ENCODE results near the gene MNX1. TPM values are rescaled to one million over a fixed set of nuclear protein-coding genes. Genes with fewer than 3 reads are reported as not detected.

Gene MNX1
- total RNA-seq, 1 experiment from 2014 or later: 2.6 TPM

DNA sequence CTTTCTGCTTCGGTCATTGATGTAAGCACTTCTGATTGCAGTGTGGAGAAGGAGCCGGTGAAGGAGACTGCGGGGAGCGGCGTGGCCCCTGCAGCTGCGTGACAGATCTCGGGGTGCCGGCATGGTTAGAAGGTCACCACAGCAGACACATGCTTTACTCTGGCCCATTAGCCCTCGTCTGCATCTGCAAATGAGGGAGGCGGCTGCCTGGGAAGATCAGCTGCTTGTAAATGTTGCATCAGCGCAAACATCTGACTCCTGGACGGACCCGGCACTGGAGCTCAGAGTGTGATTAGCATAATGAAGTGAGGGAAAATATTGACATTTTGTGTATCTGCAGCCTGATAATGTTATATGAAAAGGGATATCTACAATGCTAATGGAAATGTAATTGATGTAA, 30.5 kb upstream of the MNX1 start:
- H4K20me1 ChIP-seq (ENCODE audit: low read length): no peaks in the 10 kb centered on the region
- POLR2A ChIA-PET (ENCODE audit: unreplicated experiment): no interaction called here
- H3K27me3 ChIP-seq (ENCODE audit: low read length): no peaks in the 10 kb centered on the region
- H3K36me3 ChIP-seq (ENCODE audit: low read depth, low read length): no peaks in the 10 kb centered on the region
- BruUV-seq (replicated peaks): no TSS peak
- no peaks in the 10 kb centered on the region for H3F3A ChIP-seq (ENCODE audit: low read length, unreplicated experiment)
- CTCF ChIA-PET: no interaction called here
- H3K9ac ChIP-seq (ENCODE audit: low read length): no peak overlapping the region
- H3K9me2 ChIP-seq (replicated peaks; ENCODE audit: low read length): no peaks in the 10 kb centered on the region
- H3K4me3 ChIP-seq (ENCODE audit: low read length): no peak overlapping the region
- no peaks in the 10 kb centered on the region for H3K4me1 ChIP-seq (ENCODE audit: insufficient read depth, low read length)
- DNase-seq (no peak), ATAC-seq (no peak)
- no peak overlapping the region for H2AFZ ChIP-seq (ENCODE audit: low read length)
- H3K79me2 ChIP-seq (ENCODE audit: low read length): no peaks in the 10 kb centered on the region
- H3K27ac ChIP-seq (ENCODE audit: low read length): no peak overlapping the region
- intact Hi-C loops (cut with micrococcal nuclease): no loop called here
- no peak overlapping the region for H3K4me2 ChIP-seq (ENCODE audit: low read length)
- TF ChIP-seq, protein P1, sequence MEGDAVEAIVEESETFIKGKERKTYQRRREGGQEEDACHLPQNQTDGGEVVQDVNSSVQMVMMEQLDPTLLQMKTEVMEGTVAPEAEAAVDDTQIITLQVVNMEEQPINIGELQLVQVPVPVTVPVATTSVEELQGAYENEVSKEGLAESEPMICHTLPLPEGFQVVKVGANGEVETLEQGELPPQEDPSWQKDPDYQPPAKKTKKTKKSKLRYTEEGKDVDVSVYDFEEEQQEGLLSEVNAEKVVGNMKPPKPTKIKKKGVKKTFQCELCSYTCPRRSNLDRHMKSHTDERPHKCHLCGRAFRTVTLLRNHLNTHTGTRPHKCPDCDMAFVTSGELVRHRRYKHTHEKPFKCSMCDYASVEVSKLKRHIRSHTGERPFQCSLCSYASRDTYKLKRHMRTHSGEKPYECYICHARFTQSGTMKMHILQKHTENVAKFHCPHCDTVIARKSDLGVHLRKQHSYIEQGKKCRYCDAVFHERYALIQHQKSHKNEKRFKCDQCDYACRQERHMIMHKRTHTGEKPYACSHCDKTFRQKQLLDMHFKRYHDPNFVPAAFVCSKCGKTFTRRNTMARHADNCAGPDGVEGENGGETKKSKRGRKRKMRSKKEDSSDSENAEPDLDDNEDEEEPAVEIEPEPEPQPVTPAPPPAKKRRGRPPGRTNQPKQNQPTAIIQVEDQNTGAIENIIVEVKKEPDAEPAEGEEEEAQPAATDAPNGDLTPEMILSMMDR (conservative IDR thresholded peaks at IDR 0.05; ENCODE audit: low read depth, low read length): no peak
- TF ChIP-seq EZH2phosphoT487 (IDR thresholded peaks at IDR 0.05; ENCODE audit: borderline replicate concordance, low read length): no peak
- no peak for TF ChIP-seq EZH2 (IDR thresholded peaks at IDR 0.05; ENCODE audit: low read length, unreplicated experiment)
- no peaks in the 10 kb centered on the region for H3K9me3 ChIP-seq (ENCODE audit: low read length)

DNA sequence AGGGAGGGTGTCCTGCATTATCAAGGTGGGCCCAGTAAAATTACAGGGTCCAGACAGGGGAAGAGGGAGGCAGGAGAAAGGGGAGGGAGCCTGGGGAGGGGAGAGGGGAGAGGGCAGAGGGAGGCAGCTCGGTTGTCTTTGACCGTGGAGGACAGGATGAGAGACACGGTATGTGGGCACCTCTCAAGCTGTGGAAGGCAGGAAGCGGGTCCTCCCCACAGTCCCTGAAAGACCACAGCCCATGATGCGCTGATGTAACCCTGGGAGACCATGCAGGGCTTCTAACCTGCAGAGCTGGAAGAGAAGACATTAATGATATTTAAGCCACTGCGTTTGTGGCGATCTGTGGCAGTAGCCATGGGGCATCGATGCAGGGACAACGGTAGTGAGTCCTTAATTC, 27.2 kb upstream of the MNX1 start:
- Histone ChIP-seq H3K9me3 (ENCODE audit: low read length) (no peaks in the 10 kb centered on the region), H3K4me3 (ENCODE audit: low read length) (no peak overlapping the region), H3K9me2 (replicated peaks; ENCODE audit: low read length) (no peaks in the 10 kb centered on the region), H3K4me2 (ENCODE audit: low read length) (no peak overlapping the region), H3K36me3 (ENCODE audit: low read depth, low read length) (no peaks in the 10 kb centered on the region), H3K9ac (ENCODE audit: low read length) (no peak overlapping the region), H3K27me3 (ENCODE audit: low read length) (no peaks in the 10 kb centered on the region), H2AFZ (ENCODE audit: low read length) (no peak overlapping the region), H3F3A (ENCODE audit: low read length, unreplicated experiment) (no peaks in the 10 kb centered on the region), H3K79me2 (ENCODE audit: low read length) (no peaks in the 10 kb centered on the region), H3K4me1 (ENCODE audit: insufficient read depth, low read length) (no peaks in the 10 kb centered on the region; the same call in 1 of the 2 replicates), H3K27ac (ENCODE audit: low read length) (no peak overlapping the region), H4K20me1 (ENCODE audit: low read length) (no peaks in the 10 kb centered on the region)
- BruUV-seq (replicated peaks): no TSS peak
- ChIA-PET POLR2A (ENCODE audit: unreplicated experiment) (no interaction called here), CTCF (no interaction called here)
- TF ChIP-seq EZH2phosphoT487 (IDR thresholded peaks at IDR 0.05; ENCODE audit: borderline replicate concordance, low read length) (no peak), EZH2 (IDR thresholded peaks at IDR 0.05; ENCODE audit: low read length, unreplicated experiment) (no peak)
- TF ChIP-seq, protein P1 (conservative IDR thresholded peaks at IDR 0.05; ENCODE audit: low read depth, low read length): no peak
- DNase-seq: no peak
- no peak for ATAC-seq
- intact Hi-C loops (cut with micrococcal nuclease): no loop called here

DNA sequence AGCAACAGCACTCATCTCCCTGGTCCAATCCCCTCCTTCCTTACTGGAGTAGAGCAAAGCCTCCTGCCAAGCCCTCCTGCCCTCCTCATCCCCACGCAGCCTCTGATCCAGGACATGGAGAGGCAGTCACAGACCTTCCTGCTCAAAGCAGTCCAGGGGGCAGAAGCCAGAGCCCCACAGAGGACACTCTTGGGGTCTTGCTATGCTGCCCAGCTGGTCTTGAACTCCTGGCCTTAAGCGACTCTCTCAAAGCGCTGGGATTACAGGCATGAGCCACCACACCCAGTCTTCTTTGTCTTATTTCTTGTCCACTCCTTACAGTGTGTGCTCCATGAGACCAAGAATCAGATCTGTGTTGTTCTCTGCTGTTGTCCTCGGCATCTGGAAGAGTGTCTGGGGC, 26.6 kb upstream of the MNX1 start:
- ATAC-seq (no peak), DNase-seq (no peak)
- Histone ChIP-seq H3K79me2 (ENCODE audit: low read length) (no peaks in the 10 kb centered on the region), H3K36me3 (ENCODE audit: low read depth, low read length) (no peaks in the 10 kb centered on the region), H3F3A (ENCODE audit: low read length, unreplicated experiment) (no peaks in the 10 kb centered on the region), H2AFZ (ENCODE audit: low read length) (no peak overlapping the region), H4K20me1 (ENCODE audit: low read length) (no peaks in the 10 kb centered on the region), H3K27ac (ENCODE audit: low read length) (no peak overlapping the region), H3K9me2 (replicated peaks; ENCODE audit: low read length) (no peaks in the 10 kb centered on the region), H3K4me1 (ENCODE audit: insufficient read depth, low read length) (no peaks in the 10 kb centered on the region; the same call in 1 of the 2 replicates), H3K4me2 (ENCODE audit: low read length) (no peak overlapping the region), H3K9me3 (ENCODE audit: low read length) (no peaks in the 10 kb centered on the region), H3K4me3 (ENCODE audit: low read length) (no peak overlapping the region), H3K9ac (ENCODE audit: low read length) (no peak overlapping the region), H3K27me3 (ENCODE audit: low read length) (no peaks in the 10 kb centered on the region)
- BruUV-seq (replicated peaks): no TSS peak
- ChIA-PET CTCF (no interaction called here), POLR2A (ENCODE audit: unreplicated experiment) (no interaction called here)
- no peak for TF ChIP-seq EZH2phosphoT487 (IDR thresholded peaks at IDR 0.05; ENCODE audit: borderline replicate concordance, low read length)
- TF ChIP-seq, protein P1 (conservative IDR thresholded peaks at IDR 0.05; ENCODE audit: low read depth, low read length): no peak
- TF ChIP-seq EZH2 (IDR thresholded peaks at IDR 0.05; ENCODE audit: low read length, unreplicated experiment): no peak
- intact Hi-C loops (cut with micrococcal nuclease): no loop called here

All from PC-3 (cell line).